ENCODE measurements around the gene QTRT2. TPM values are rescaled to one million over a fixed set of nuclear protein-coding genes. Genes with fewer than 3 reads are reported as not detected.

Gene QTRT2
- total RNA-seq, 4 donors from 2014 or later: 7.2 to 18.3 (median 14.7) TPM

GRCh38 chr3:114128826-114129225, 72.3 kb downstream of the QTRT2 start:
- WGBS, 2 donors (ENCODE audit: low coverage in 1 of 2): 84 to 100% methylated on average over 3 to 8 of the region's 8 CpGs
- in situ Hi-C loops (cut with MboI; ENCODE audit: low pct_ligation_motif_present in 1 of 4, low pct_unique_long_range_greater_than_20kb in 1 of 4, low sequenced_read_pairs in 3 of 4) (no loop called here), intact Hi-C loops (cut with DNase I; ENCODE audit: low total_unique reads) (no loop called here)
- Histone ChIP-seq H3K4me1 (no peaks in the 10 kb centered on the region), H3K36me3 (no peaks in the 10 kb centered on the region), H3K27me3 (no peaks in the 10 kb centered on the region), H3K27ac (no peak overlapping the region), H3K4me3 (no peak overlapping the region), H3K9me3 (no peaks in the 10 kb centered on the region)
- DNase-seq: no peak
- TF ChIP-seq CTCF (IDR thresholded peaks at IDR 0.05) (no peak), EP300 (IDR thresholded peaks at IDR 0.05; ENCODE audit: low read depth) (no peak), POLR2A (IDR thresholded peaks at IDR 0.05) (no peak), POLR2AphosphoS5 (IDR thresholded peaks at IDR 0.05) (no peak)

GRCh38 chr3:114132500-114132899, 76.0 kb downstream of the QTRT2 start:
- no peak for TF ChIP-seq POLR2AphosphoS5 (IDR thresholded peaks at IDR 0.05)
- TF ChIP-seq CTCF (IDR thresholded peaks at IDR 0.05): no peak
- TF ChIP-seq EP300 (IDR thresholded peaks at IDR 0.05; ENCODE audit: low read depth): no peak
- no peak for TF ChIP-seq POLR2A (IDR thresholded peaks at IDR 0.05)
- Histone ChIP-seq H3K4me1 (no peaks in the 10 kb centered on the region), H3K27ac (no peak overlapping the region), H3K9me3 (no peaks in the 10 kb centered on the region), H3K4me3 (no peak overlapping the region), H3K27me3 (no peaks in the 10 kb centered on the region), H3K36me3 (no peaks in the 10 kb centered on the region)
- WGBS, 2 donors (ENCODE audit: low coverage in 1 of 2): 88 to 92% methylated on average over 3 of the region's 3 CpGs
- no peak for DNase-seq
- intact Hi-C loops (cut with DNase I; ENCODE audit: low total_unique reads) (no loop called here), in situ Hi-C loops (cut with MboI; ENCODE audit: low pct_ligation_motif_present in 1 of 4, low pct_unique_long_range_greater_than_20kb in 1 of 4, low sequenced_read_pairs in 3 of 4) (no loop called here)

- no peaks in the 10 kb centered on the region for H3K27me3 ChIP-seq
- WGBS, 2 donors (ENCODE audit: low coverage in 1 of 2): 88 to 100% methylated on average over 3 of the region's 3 CpGs
- H3K4me3 ChIP-seq: no peak overlapping the region
- intact Hi-C loops (cut with DNase I; ENCODE audit: low total_unique reads): no loop called here
- no peaks in the 10 kb centered on the region for H3K36me3 ChIP-seq
- in situ Hi-C loops (cut with MboI; ENCODE audit: low pct_ligation_motif_present in 1 of 4, low pct_unique_long_range_greater_than_20kb in 1 of 4, low sequenced_read_pairs in 3 of 4): no loop called here
- TF ChIP-seq POLR2AphosphoS5 (IDR thresholded peaks at IDR 0.05) (no peak), EP300 (IDR thresholded peaks at IDR 0.05; ENCODE audit: low read depth) (no peak), CTCF (IDR thresholded peaks at IDR 0.05) (no peak), POLR2A (IDR thresholded peaks at IDR 0.05) (no peak)
- no peaks in the 10 kb centered on the region for H3K4me1 ChIP-seq
- no peak for DNase-seq
- H3K27ac ChIP-seq: no peak overlapping the region
- H3K9me3 ChIP-seq: no peaks in the 10 kb centered on the region
Measured at GRCh38 chr3:114133947-114134346, 77.4 kb downstream of the QTRT2 start.

Other genes with a start within 250 kb of the QTRT2 start
- 10 to 100 TPM in 3 of 4 donors, 1 to 10 TPM in 1; 2.6 to 24.5 (median 13.3) TPM for gene GRAMD1C, start 217.9 kb upstream of the QTRT2 start, total RNA-seq
- 10 to 100 TPM; 22.1 to 52.8 (median 42.6) TPM for gene ZDHHC23, start 108.7 kb upstream of the QTRT2 start, total RNA-seq
- gene CCDC191, start 211 bp upstream of the QTRT2 start, total RNA-seq: 10 to 100 TPM in 2 of 4 donors, 1 to 10 TPM in 2; 5.7 to 27.7 (median 11.7) TPM
- gene DRD3, start 122.3 kb downstream of the QTRT2 start, total RNA-seq: not detected
- not detected for gene ZNF80, start 180.8 kb downstream of the QTRT2 start, total RNA-seq
- gene TIGIT, start 237.3 kb downstream of the QTRT2 start, total RNA-seq: 1 to 10 TPM in 3 of 4 donors, not detected in 1; 1.2 to 5.6 (median 5.4) TPM